Measurements from ENCODE around the gene UTP20. TPM values are rescaled to one million over a fixed set of nuclear protein-coding genes. Genes with fewer than 3 reads are reported as not detected.

Gene UTP20
- total RNA-seq, 1 experiment from 2014 or later: 42.2 TPM

DNA sequence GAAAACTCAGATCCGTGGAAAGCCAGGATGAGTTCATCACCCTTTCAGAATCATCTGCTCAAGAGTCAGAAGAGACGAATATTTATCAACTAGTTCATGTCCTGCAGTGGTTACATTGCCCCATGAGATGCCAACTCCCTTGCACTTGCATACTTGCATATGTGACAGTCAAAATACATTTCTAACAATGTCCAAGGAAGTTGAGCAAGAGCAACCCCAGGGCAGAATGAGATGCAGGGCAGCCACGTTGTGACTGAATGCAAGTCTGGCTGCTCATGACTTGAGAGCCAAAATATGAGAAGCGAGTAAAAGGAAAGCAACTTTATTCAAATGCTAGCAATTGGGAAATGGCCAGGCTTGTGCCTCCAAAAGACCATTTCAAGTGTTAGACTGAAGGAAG, 23.6 kb upstream of the UTP20 start:
- CTCF ChIA-PET: no interaction called here
- H3K4me1 Mint-ChIP-seq (ENCODE audit: low read depth, unreplicated experiment): no peaks in the 10 kb centered on the region

GRCh38 chr12:101257357-101257756, 22.5 kb upstream of the UTP20 start:
- no peak for TF ChIP-seq CTCF (IDR thresholded peaks at IDR 0.05; ENCODE audit: unreplicated experiment)
- H3K27ac Mint-ChIP-seq (ENCODE audit: unreplicated experiment): no peak overlapping the region
- no peaks in the 10 kb centered on the region for H3K27me3 Mint-ChIP-seq (ENCODE audit: unreplicated experiment)
- no peaks in the 10 kb centered on the region for H3K4me1 Mint-ChIP-seq (ENCODE audit: low read depth, unreplicated experiment)
- H3K4me3 Mint-ChIP-seq (ENCODE audit: low read depth, unreplicated experiment): no peak overlapping the region
- DNase-seq: no peak
- CTCF ChIA-PET: no interaction called here
- no peaks in the 10 kb centered on the region for H3K36me3 Mint-ChIP-seq (ENCODE audit: insufficient read depth, unreplicated experiment)
- peaks cover 3% of the 10 kb centered on the region for H3K9me3 Mint-ChIP-seq (ENCODE audit: low read depth, unreplicated experiment)
- no TSS peak for BruUV-seq (replicated peaks)
- intact Hi-C loops (cut with micrococcal nuclease; ENCODE audit: unreplicated experiment): no loop called here

More for the DNA sequence above, 23.6 kb upstream of the UTP20 start:
- no peak for TF ChIP-seq CTCF (IDR thresholded peaks at IDR 0.05; ENCODE audit: unreplicated experiment)
- peaks cover 3% of the 10 kb centered on the region for H3K9me3 Mint-ChIP-seq (ENCODE audit: low read depth, unreplicated experiment)
- no peaks in the 10 kb centered on the region for H3K36me3 Mint-ChIP-seq (ENCODE audit: insufficient read depth, unreplicated experiment)
- DNase-seq: no peak
- H3K4me3 Mint-ChIP-seq (ENCODE audit: low read depth, unreplicated experiment): no peak overlapping the region
- H3K27ac Mint-ChIP-seq (ENCODE audit: unreplicated experiment): no peak overlapping the region
- no peaks in the 10 kb centered on the region for H3K27me3 Mint-ChIP-seq (ENCODE audit: unreplicated experiment)
- no TSS peak for BruUV-seq (replicated peaks)
- intact Hi-C loops (cut with micrococcal nuclease; ENCODE audit: unreplicated experiment): no loop called here

DNA sequence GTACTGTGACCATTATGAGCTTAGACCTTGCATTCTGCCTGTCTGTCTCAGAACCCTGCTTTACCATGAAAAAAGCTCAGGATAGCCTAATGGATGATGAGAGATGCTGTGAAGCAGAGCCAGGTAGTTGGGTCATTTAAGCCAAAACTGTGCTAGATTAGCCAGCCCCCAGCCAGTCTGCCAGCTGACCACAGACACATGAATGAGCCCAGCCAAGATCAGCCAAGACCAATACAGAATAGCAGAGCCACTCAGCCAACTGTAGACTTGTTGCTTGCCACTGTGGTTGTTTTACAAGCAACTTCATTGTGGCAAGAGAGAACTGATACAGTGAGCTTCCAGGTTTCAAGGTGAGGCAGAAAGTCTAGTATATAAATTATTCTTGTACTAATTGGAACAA, 12.8 kb upstream of the UTP20 start:
- no peak for DNase-seq
- CTCF ChIA-PET: interaction anchor here (1.3 kb wide), 1 partner anchor 24 kb away, joined by 4 read pairs; no protein-coding TSS in a partner anchor
- Mint-ChIP-seq H3K36me3 (ENCODE audit: insufficient read depth, unreplicated experiment) (no peaks in the 10 kb centered on the region), H3K9me3 (ENCODE audit: low read depth, unreplicated experiment) (peaks cover 4% of the 10 kb centered on the region), H3K4me1 (ENCODE audit: low read depth, unreplicated experiment) (no peaks in the 10 kb centered on the region), H3K27me3 (ENCODE audit: unreplicated experiment) (peaks cover 13% of the 10 kb centered on the region), H3K4me3 (ENCODE audit: low read depth, unreplicated experiment) (no peak overlapping the region), H3K27ac (ENCODE audit: unreplicated experiment) (no peak overlapping the region)
- BruUV-seq (replicated peaks): no TSS peak
- intact Hi-C loops (cut with micrococcal nuclease; ENCODE audit: unreplicated experiment): no loop called here
- no peak for TF ChIP-seq CTCF (IDR thresholded peaks at IDR 0.05; ENCODE audit: unreplicated experiment)

DNA sequence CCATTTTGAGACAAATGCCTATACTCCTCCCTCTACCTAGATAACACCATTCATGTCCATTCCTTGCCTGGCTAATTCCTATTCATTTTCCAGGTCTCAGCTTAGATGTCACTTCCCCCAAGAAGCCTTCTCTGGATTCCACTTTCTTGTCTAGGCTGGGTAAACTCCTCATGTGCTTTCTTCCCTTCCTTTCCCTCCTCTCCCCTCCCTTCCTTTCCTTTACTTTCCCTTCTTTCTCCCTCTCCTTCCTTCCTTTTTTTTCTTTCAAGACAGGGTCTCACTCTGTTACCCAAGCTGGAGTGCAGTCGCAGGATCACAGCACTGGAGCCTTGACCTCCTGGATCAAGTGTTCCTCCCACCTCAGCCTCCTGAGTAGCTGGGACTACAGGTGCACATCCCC, 3.5 kb upstream of the UTP20 start:
- Mint-ChIP-seq H3K27me3 (ENCODE audit: unreplicated experiment) (no peaks in the 10 kb centered on the region), H3K36me3 (ENCODE audit: insufficient read depth, unreplicated experiment) (peaks cover 17% of the 10 kb centered on the region), H3K4me1 (ENCODE audit: low read depth, unreplicated experiment) (peaks cover 17% of the 10 kb centered on the region), H3K4me3 (ENCODE audit: low read depth, unreplicated experiment) (no peak overlapping the region), H3K9me3 (ENCODE audit: low read depth, unreplicated experiment) (no peaks in the 10 kb centered on the region), H3K27ac (ENCODE audit: unreplicated experiment) (no peak overlapping the region)
- BruUV-seq (replicated peaks): no TSS peak
- intact Hi-C loops (cut with micrococcal nuclease; ENCODE audit: unreplicated experiment): loop anchor here (5.0 kb wide), 1 partner anchor 449 kb away; no protein-coding TSS in a partner anchor
- CTCF ChIA-PET: interaction anchor here (1.3 kb wide), 1 partner anchor 350 kb away, joined by 3 read pairs; no protein-coding TSS in a partner anchor
- DNase-seq: no peak
- TF ChIP-seq CTCF (IDR thresholded peaks at IDR 0.05; ENCODE audit: unreplicated experiment): no peak

All from Calu3 (cell line).